ENCODE results near the gene CHRD.

DNA sequence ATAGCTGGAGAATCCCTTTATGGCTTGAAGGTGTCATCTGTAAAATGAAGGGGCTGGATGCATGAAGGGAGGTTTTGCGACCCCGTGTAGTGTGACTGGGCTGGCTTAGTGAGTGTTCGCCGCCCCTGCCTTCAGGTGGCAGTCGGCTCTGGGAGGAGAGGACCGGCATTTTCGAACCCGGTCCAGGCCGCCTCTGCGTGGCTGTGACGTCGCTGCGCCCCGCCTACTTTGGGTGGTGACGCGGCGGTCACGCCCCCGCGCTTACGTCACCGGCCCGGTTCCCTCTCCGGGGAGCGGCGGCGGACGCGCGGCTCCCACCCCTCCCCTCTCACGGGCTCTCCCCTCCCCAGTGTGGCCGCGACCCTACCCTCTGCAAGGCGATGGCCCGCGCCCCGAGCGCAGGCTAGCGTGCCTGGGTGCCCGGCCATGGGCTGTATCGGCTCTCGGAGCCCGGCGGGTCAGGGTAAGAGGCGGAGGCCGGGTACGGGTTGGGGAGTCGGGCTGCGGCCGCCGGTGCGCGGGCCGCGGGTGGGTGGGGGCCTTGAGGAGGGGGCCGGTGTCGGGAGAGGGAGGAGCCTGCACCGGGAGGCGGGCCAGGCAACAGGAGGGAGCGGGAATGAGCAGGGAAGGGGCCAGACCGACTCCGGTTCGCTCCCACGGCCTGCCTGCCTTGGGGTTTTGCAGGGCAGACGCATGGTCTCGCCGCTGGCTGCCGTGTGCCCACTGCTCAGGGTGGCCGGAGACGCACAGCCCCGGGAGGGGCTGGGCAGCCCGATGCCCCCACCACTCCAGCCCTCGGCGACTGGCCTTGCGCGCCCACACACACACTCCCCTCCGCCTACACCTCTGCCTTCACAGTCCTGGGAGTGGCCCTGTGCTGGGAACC lies 44.0 kb upstream of the CHRD start:
- TF ChIP-seq EP300 (IDR thresholded peaks at IDR 0.05) (peak in 2 of 4 donors; percentile 20 to 63), POLR2AphosphoS5 (IDR thresholded peaks at IDR 0.05) (peak; percentile 96 to 99 (median 98))
- TF ChIP-seq, protein P1, sequence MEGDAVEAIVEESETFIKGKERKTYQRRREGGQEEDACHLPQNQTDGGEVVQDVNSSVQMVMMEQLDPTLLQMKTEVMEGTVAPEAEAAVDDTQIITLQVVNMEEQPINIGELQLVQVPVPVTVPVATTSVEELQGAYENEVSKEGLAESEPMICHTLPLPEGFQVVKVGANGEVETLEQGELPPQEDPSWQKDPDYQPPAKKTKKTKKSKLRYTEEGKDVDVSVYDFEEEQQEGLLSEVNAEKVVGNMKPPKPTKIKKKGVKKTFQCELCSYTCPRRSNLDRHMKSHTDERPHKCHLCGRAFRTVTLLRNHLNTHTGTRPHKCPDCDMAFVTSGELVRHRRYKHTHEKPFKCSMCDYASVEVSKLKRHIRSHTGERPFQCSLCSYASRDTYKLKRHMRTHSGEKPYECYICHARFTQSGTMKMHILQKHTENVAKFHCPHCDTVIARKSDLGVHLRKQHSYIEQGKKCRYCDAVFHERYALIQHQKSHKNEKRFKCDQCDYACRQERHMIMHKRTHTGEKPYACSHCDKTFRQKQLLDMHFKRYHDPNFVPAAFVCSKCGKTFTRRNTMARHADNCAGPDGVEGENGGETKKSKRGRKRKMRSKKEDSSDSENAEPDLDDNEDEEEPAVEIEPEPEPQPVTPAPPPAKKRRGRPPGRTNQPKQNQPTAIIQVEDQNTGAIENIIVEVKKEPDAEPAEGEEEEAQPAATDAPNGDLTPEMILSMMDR (IDR thresholded peaks at IDR 0.05): no peak
